ENCODE data around the gene SLC37A1.

The SLC37A1 gene

GRCh38 chr21:42536601-42537000, 22.9 kb downstream of the SLC37A1 start:
- TF ChIP-seq CTCF (IDR thresholded peaks at IDR 0.05; ENCODE audit: low read depth, low read length, missing control alignments): no peak

GRCh38 chr21:42537106-42537742, 23.6 kb downstream of the SLC37A1 start:
- DNase-seq: no peak
- in situ Hi-C loops (cut with HindIII; ENCODE audit: low pct_ligation_motif_present, low sequenced_read_pairs): no loop called here
- H3K36me3 ChIP-seq (replicated peaks): no peaks in the 10 kb centered on the region

More at GRCh38 chr21:42536601-42537000, 22.9 kb downstream of the SLC37A1 start:
- Histone ChIP-seq H3K4me3 (ENCODE audit: low read depth, low read length) (no peak overlapping the region), H3K27me3 (replicated peaks) (no peaks in the 10 kb centered on the region), H3K27ac (no peak overlapping the region), H3K36me3 (replicated peaks) (no peaks in the 10 kb centered on the region)
- in situ Hi-C loops (cut with HindIII; ENCODE audit: low pct_ligation_motif_present, low sequenced_read_pairs): no loop called here
- DNase-seq: no peak

GRCh38 chr21:42538479-42539275, 25.0 kb downstream of the SLC37A1 start:
- TF ChIP-seq CTCF (IDR thresholded peaks at IDR 0.05; ENCODE audit: low read depth, low read length, missing control alignments): no peak
- Histone ChIP-seq H3K36me3 (replicated peaks) (no peaks in the 10 kb centered on the region), H3K27ac (no peak overlapping the region), H3K4me3 (ENCODE audit: low read depth, low read length) (no peak overlapping the region), H3K27me3 (replicated peaks) (no peaks in the 10 kb centered on the region)
- in situ Hi-C loops (cut with HindIII; ENCODE audit: low pct_ligation_motif_present, low sequenced_read_pairs): no loop called here
- DNase-seq: no peak

More at GRCh38 chr21:42537106-42537742, 23.6 kb downstream of the SLC37A1 start:
- H3K27ac ChIP-seq: no peak overlapping the region
- H3K27me3 ChIP-seq (replicated peaks): no peaks in the 10 kb centered on the region
- TF ChIP-seq CTCF (IDR thresholded peaks at IDR 0.05; ENCODE audit: low read depth, low read length, missing control alignments): peak; percentile 60
- H3K4me3 ChIP-seq (ENCODE audit: low read depth, low read length): no peak overlapping the region

- Histone ChIP-seq H3K4me3 (ENCODE audit: low read depth, low read length) (no peak overlapping the region), H3K27ac (no peak overlapping the region), H3K27me3 (replicated peaks) (no peaks in the 10 kb centered on the region), H3K36me3 (replicated peaks) (no peaks in the 10 kb centered on the region)
- in situ Hi-C loops (cut with HindIII; ENCODE audit: low pct_ligation_motif_present, low sequenced_read_pairs): no loop called here
- DNase-seq: no peak
- no peak for TF ChIP-seq CTCF (IDR thresholded peaks at IDR 0.05; ENCODE audit: low read depth, low read length, missing control alignments)
Observed at GRCh38 chr21:42539342-42539741, 25.7 kb downstream of the SLC37A1 start.

GRCh38 chr21:42539931-42540343, 26.3 kb downstream of the SLC37A1 start:
- DNase-seq: no peak
- TF ChIP-seq CTCF (IDR thresholded peaks at IDR 0.05; ENCODE audit: low read depth, low read length, missing control alignments): peak; percentile 34
- in situ Hi-C loops (cut with HindIII; ENCODE audit: low pct_ligation_motif_present, low sequenced_read_pairs): no loop called here
- H3K27me3 ChIP-seq (replicated peaks): no peaks in the 10 kb centered on the region
- H3K27ac ChIP-seq: no peak overlapping the region
- H3K4me3 ChIP-seq (ENCODE audit: low read depth, low read length): no peak overlapping the region
- H3K36me3 ChIP-seq (replicated peaks): no peaks in the 10 kb centered on the region

All from brain microvascular endothelial cell (primary cell).